Muscle of back (tissue), 11 donors: ENCODE measurements around the gene BET1L. TPM values are rescaled to one million over a fixed set of nuclear protein-coding genes. Genes with fewer than 3 reads are reported as not detected.
"Not testable (repeated sequence)": the region's sequence is repeated elsewhere in the genome, so short reads cannot be mapped to it uniquely, and the experiment has no call there.

Experiments used
- DNase-seq, 3 donors: peaks; one replicate each; pipeline versions ENCODE4 v3.0.0 to v3.0.0-alpha.2; 2013
- polyA plus RNA-seq, 10 donors: library from polyadenylated mRNA; unstranded; fragments of 120-200 nt; gene quantifications; one replicate each; pipeline ENCODE4 v1.2.1, GENCODE V29; 2013; ENCODE audit not compliant: insufficient read length in 10 of 10

BET1L gene
- polyA plus RNA-seq, 10 donors: 27.5 to 42.2 (median 34.8) TPM

DNA sequence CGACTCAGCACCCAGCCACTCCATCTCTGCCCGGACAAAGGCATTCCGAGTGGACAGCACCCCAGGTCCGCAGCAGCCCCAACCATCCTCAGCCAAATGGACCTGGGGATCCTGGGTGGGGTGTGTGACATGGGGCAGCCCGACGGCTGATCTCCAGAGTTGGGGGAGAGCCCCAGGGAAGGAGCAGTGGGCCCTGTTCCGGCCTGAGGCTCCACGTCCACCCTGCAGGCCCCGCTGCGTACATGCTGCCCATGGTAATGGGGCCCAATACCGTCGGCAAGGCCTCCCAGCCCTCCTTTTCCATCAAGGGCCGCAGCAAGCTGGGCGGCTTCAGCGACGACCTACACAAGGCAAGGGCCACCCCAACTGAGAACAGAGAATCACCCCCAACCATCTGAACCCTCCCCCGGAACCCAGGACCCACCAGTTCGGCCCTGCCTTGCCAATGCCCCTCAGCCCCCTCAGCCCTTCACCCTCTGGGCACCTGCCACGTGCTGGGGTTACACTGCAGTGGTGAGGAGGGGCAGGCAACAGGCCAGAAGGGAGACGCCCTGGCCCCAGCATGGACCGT, 8.9 kb downstream of the BET1L start:
- DNase-seq: peak in 1 of 3 donors; percentile 2

DNA sequence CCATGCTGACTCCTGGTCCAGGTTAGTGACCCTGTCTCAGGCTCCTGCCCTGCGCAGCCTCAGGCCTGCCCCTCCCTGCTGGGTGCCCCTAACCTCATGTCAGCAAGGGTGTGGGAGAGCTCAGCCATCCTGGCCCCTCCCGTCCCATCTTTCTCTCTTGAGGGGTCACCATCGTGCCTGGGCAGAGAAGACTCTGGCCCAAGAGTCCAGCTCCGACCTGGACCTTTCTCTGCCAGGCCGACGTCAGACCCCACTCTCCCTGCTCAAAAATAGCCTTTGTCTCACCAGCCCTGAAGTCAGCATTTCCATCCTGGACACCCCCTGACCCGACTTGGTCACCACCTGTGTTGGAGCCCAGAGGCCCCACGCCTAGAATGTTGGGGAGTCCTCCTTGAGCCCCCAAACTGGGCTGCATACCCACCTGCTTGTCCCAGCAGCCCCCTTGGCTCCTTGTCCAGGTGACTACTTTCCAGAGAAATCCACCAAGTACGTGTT, 9.4 kb downstream of the BET1L start:
- peak in 1 of 3 donors; percentile 4 for DNase-seq

DNA sequence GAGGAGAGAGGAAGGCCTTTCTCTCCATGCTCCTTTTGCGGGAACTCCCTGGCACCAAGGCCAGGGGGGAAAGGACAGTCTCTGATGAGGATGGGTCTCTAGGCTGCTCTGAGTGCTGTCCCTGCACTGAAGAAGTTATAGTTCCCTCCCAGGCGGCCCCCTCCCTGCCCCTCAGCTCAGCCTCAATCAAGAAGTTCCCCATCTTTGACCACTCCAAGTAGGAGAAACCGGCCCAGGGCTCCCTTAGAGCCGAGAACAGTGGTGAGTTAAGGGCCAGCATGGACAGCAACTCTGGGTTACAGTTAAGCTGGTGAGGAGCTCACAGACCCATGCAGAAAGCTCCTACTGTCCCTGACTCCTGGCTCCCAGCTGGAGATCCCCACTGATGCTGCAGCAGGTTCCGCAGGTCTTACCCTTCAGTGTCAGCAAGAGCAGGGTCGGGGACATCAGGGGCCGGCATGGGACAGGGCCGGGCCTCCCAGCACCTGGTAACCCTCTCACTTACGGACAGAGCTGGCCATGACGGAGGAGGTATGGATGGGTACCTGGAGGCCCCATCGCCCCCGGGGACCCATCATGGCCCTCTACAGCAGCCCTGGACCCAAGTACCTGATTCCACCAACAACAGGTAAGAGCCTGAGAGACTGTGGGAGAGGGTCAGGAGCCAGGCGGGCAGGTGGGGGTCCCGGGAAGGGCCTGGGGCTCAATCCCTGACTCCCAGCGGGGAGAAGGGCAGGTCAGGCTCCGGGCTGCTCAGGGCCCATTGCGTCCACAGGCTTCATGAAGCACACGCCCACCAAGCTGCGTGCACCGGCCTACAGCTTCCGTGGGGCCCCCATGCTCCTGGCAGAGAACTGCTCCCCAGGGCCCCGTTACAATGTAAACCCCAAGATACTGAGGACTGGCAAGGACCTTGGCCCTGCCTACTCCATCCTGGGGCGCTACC, 10.1 kb downstream of the BET1L start:
- DNase-seq: peak in 1 of 3 donors; percentile 10

DNA sequence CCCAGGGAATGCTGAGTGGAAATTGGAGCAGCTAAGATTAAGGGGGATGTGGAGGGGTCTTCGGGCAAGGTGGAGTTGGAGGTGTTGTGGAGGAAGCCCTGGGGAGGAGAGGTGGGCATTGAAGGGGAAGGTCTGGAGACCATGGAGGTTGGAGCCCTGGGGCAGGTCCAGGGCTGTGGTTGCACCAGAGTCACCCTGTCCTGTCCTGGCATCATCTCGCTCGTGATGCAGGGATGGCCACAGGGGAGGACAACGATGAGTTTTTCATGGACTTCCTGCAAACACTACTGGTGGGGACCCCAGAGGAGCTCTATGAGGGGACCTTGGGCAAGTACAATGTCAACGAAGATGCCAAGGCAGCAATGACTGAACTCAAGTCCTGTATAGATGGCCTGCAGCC, 13.7 kb downstream of the BET1L start:
- DNase-seq: not testable (repeated sequence)

DNA sequence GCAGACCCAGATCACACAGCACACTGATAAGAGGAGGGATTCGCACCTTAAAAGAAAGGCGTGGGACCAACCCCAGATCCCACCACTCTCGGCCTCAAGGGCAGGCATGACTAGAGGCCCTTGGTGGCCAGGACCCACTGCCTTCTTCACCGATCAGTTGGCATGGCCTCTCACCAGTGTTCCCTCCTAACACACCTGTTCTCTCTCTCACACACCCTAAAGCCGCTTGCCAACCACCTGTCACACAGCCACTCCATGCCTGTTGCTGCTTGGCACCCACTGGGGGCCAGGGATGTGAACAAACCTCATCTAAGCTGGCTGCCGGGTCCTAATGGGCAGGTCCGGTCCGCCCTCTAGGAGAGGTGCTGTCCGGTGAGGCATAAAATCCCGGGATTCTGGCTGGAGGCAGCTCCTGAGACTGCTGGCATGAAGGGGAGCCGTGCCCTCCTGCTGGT, 14.5 kb downstream of the BET1L start, which contains the start of gene SCGB1C1:
Gene SCGB1C1, plus strand, starts transcription at position 405 of the 455 bp plus-strand sequence. Its CDS starts 22 bp downstream, at position 427.
- DNase-seq: not testable (repeated sequence)

DNA sequence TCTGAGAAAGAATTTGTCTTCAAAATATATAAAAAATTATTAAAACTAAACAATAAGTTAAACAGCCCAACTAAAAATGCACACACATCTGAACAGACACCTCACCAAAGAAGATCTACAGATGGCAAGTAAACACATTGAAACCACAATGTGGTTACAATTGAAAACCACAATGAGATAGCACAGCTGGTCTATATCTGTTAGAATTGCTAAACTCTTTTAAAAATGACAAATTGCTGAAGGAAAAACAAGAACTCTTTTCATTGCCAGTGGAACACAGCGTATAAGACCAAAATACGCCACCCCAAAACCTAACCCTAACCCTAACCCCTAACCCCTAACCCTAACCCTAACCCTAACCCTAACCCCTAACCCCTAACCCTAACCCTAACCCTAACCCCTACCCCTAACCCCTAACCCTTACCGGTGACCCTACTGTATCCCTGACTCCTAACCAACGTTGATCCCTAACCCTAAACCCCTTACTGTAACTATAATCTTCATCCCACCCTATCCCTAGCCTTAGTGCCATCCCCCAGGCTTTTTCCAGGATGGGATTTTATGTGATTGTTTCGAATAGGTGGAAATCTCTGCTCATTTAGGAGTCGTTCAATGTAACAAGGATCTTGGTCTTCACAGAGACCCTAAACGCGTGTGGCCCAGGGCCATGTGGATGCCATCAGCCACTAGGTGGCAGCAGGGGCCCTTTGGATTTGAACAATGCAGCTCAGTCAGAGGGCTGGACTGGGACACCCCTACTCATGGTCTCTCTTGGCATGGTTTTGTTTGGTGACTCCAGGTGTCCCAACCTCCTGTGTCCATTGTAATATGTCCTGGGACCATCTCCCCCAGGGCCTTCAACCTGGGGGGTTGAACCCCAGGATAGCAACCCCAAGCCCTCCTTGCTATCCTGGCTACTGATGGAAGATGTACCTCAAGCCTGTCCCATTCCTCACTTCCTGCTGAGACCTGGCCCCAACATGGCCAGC, 15.4 kb downstream of the BET1L start:
- peak in 1 of 3 donors; percentile 42 for DNase-seq

DNA sequence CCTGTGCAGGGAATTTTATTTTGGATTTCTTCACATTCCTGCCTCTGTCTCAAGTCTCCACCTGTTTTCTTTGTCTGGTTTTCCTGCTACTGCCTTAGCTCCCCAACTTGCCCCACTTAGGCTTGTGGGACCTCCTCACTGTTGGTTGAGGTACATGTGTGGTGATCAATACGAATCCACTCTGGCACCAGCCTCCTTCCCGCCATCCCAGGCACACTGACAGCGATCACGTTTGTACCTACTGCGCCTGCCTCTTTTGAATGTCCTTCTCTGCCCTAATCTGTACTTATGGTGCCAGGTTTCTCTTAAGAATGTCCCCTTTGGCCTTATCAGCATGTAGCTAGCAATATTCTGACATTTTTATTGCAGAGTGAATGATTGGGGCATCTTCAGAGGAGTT, 16.7 kb downstream of the BET1L start:
- DNase-seq: not testable (repeated sequence)

DNA sequence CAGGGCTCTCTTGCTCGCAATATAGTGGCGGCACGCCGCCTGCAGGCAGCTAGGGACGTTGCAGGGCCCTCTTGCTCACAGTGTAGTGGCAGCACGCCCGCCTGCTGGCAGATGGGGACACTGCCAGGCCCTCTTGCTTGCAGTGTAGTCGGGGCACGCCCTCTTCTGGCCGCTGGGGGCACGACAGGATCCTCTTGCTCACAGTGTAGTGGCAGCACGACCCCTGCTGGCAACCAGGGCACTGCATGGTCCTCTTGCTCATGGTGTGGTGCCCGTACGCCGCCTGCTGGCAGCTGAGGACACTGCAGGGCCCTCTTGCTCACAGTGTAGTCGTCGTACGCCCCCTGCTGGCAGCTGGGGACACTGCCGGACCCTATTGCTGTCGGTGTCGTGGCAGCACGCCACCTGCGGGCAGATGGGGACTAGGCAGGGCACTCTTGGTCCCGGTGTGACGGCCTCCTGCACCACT, 17.3 kb downstream of the BET1L start:
- DNase-seq: not testable (repeated sequence)

DNA sequence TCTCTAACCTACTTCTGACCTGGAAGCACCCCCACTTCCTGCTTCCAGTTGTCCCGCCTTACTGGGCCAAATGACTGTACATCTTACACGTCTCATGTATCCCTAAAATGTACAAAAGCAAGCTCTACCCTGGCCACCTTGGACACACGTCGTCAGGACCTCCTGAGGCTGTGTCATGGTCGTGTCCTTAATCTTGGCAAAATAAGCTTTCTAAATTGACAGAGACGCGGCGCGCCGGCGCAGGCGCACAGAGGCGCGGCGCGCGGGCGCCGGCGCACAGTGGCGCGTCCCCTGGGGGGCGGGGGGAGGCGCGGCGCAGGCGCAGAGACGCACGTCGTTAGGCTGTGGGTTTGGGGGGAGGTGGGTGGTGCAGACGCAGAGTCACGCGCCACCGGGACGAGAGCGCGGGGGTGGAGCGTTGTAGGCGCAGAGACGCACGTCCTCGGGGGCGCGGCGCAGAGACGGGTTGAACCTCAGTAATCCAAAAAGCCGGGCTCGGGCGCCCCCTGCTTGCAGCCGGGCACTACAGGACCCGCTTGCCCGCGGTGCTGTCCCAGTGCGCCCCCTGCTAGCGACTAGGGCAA, 17.9 kb downstream of the BET1L start:
- DNase-seq: not testable (repeated sequence)

DNA sequence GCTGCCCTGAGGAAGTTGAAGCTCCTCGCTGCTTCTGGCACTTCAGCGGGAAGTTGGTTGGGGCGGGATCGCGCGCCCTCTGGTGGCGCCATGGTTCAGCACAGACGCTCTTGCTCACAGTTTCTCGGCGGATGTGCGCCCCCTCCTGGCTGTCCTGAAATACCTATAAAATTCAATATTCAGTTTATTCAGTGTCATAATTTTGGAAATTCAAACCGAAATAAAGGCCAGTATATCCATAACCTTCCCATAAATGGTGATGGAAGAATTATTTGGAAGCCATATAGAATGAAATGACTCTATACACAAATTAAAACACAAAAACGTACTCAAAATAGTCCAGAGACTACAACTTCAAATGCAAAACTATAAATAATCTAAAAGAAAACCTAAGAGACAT, 27.0 kb downstream of the BET1L start:
- not testable (repeated sequence) for DNase-seq

Other genes starting within 250 kb of the BET1L start
- gene SCGB1C1, start 14.3 kb downstream of the BET1L start, polyA plus RNA-seq: under 1 TPM in 1 of 10 donors, not detected in 9; 0.76 TPM
- gene RIC8A, start 309 bp upstream of the BET1L start, polyA plus RNA-seq: 10 to 100 TPM; 46.7 to 78.5 (median 62.3) TPM
- 10 to 100 TPM; 17.8 to 26.1 (median 19.9) TPM for gene SIRT3, start 28.9 kb upstream of the BET1L start, polyA plus RNA-seq
- 100 to 1,000 TPM in 4 of 10 donors, 10 to 100 TPM in 6; 88.0 to 129 (median 99.1) TPM for gene PSMD13, start 29.6 kb upstream of the BET1L start, polyA plus RNA-seq
- under 1 TPM in 3 of 10 donors, not detected in 7; 0.04 to 0.15 (median 0.05) TPM for gene NLRP6, start 71.0 kb upstream of the BET1L start, polyA plus RNA-seq
- gene PGGHG, start 81.7 kb upstream of the BET1L start, polyA plus RNA-seq: 10 to 100 TPM in 2 of 10 donors, 1 to 10 TPM in 8; 3.5 to 15.7 (median 8.5) TPM
- not detected for gene IFITM5, start 92.1 kb upstream of the BET1L start, polyA plus RNA-seq
- 100 to 1,000 TPM in 2 of 10 donors, 10 to 100 TPM in 8; 53.8 to 138 (median 86.2) TPM for gene IFITM2, start 100.4 kb upstream of the BET1L start, polyA plus RNA-seq
- gene IFITM1, start 106.6 kb upstream of the BET1L start, polyA plus RNA-seq: 10 to 100 TPM; 10.0 to 33.2 (median 15.9) TPM
- gene IFITM3, start 113.5 kb upstream of the BET1L start, polyA plus RNA-seq: 100 to 1,000 TPM; 172 to 315 (median 276) TPM
- gene B4GALNT4, start 162.1 kb upstream of the BET1L start, polyA plus RNA-seq: 10 to 100 TPM in 9 of 10 donors, 1 to 10 TPM in 1; 9.4 to 35.6 (median 13.8) TPM
- gene PKP3, start 186.8 kb upstream of the BET1L start, polyA plus RNA-seq: 10 to 100 TPM in 1 of 10 donors, 1 to 10 TPM in 1, under 1 TPM in 6, not detected in 2; 0.14 to 14.1 (median 0.61) TPM
- 10 to 100 TPM in 8 of 10 donors, 1 to 10 TPM in 2; 8.4 to 19.6 (median 13.2) TPM for gene SIGIRR, start 207.6 kb upstream of the BET1L start, polyA plus RNA-seq
- gene ANO9, start 234.6 kb upstream of the BET1L start, polyA plus RNA-seq: 1 to 10 TPM in 4 of 10 donors, under 1 TPM in 6; 0.08 to 2.7 (median 0.44) TPM
- gene PTDSS2, start 242.9 kb upstream of the BET1L start, polyA plus RNA-seq: 10 to 100 TPM; 23.4 to 31.7 (median 28.1) TPM